DMS114 treated with DMSO at 0.1 percent for 48 hours (cell line): ENCODE data around the gene LRRC10.
A peak's percentile ranks its signal among the peaks of the same experiment; 100 is the strongest.

Source experiments
- DNase-seq: peaks from one replicate; lab custom pipeline; 2025; ENCODE audit not compliant: unreplicated experiment; lab: John Stamatoyannopoulos, UW

LRRC10 gene, protein sequence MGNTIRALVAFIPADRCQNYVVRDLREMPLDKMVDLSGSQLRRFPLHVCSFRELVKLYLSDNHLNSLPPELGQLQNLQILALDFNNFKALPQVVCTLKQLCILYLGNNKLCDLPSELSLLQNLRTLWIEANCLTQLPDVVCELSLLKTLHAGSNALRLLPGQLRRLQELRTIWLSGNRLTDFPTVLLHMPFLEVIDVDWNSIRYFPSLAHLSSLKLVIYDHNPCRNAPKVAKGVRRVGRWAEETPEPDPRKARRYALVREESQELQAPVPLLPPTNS

DNA sequence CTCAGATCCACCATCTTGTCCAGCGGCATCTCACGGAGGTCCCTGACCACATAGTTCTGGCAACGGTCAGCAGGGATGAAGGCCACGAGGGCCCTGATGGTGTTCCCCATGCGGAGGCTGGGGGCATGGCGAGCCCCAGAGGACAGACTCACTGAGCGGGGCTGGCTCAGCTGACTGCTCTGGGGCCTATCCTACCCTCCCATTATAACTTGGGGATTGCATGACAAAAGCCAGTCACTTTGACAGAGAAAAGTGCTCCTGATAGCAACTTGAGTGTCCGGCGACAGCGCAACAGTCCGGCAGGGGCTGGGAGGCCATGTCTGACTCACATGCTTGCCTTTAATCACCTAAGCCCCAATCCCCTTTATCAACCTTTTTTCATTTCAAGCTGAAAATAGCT lies at the start of gene LRRC10:
Gene LRRC10 (minus strand): TSS at position 179 of the 400 bp plus-strand sequence. CDS start 69 bp downstream, at position 110.
- no peak for DNase-seq

DNA sequence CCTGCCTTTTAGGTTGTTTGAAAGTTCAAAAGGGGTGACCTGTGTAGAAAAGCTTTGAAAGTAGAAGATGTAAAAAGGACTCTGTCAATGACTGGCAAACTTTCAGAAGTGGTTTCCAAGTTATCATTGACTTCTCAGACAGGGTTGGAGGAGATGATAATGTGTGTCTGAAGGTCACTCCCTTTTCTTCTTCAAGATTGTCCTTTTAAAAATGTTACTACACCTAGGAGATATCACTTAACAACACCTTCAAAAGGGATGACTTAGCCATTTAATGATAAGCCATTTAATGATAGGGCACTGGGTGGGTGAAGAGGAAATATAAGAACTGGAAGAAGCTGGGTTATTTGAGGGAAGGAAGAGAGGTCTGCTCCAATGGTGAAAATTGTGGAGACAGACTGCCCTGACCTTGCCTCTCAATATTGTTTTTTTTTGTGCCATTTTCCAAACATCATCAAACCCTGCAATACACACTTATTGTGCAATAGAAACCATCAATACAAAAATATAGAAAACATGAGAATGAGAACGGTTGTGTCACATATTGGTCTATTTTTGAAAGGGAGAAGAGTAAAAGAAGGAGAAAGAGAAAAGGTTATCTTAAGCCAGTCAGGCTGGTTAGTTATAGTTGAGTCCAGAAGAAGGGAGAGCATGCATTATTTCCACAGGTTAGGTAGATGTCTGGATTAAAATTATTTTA lies 49.6 kb upstream of the LRRC10 start:
- no peak for DNase-seq

DNA sequence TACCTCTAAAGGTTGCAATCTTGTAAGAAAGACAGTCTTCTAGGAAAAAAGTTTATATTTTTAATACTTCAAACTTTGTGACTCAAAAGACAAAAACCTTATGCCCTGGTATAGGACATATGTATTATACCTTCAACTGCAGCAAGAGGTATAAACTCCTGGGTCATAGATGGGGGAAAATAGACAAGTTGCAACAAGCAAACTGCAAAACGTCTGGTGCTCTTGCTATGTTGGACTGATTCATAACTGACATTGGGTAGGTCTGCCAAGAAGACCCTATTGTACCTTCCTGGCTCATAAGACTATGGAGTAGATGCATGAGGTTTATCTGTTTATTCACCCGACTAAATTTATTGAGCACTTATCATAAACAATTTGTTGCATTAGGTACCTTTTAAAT lies 47.5 kb upstream of the LRRC10 start:
- DNase-seq, result no peak

DNA sequence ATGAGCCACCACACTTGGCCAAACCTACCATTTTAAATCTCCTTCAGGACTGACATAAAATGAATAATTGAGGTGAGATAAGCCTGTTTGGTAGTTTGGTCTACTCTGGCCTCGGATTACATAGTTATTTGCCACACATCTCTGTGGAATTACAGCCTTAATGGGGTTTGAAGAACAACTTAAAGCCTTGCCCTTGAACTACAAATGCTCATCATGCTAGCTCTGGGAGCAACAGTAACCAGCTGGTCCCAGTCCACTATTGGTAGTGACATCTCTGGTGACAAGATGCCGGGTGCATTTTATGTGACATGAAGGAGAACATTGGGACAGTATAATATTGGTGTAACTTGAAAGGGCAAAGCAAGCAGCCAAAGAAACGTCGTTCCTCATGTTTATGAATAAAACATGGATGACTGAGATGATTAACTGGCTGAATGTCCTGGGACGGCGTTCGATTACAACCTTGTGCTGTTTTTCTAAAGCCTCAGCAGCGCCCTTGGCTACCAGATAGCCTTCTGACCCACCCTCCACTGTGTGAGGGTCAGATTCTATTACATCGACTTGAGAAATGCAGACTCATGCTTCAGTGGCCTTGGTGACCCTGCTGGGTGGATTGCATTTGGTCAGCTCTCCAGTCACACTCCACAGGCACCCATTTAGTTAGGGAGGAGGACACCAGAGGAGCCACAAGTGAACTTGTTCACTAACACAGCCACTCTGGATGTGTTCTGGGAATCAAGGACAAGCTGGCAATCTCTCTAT lies 46.9 kb upstream of the LRRC10 start:
- no peak for DNase-seq

DNA sequence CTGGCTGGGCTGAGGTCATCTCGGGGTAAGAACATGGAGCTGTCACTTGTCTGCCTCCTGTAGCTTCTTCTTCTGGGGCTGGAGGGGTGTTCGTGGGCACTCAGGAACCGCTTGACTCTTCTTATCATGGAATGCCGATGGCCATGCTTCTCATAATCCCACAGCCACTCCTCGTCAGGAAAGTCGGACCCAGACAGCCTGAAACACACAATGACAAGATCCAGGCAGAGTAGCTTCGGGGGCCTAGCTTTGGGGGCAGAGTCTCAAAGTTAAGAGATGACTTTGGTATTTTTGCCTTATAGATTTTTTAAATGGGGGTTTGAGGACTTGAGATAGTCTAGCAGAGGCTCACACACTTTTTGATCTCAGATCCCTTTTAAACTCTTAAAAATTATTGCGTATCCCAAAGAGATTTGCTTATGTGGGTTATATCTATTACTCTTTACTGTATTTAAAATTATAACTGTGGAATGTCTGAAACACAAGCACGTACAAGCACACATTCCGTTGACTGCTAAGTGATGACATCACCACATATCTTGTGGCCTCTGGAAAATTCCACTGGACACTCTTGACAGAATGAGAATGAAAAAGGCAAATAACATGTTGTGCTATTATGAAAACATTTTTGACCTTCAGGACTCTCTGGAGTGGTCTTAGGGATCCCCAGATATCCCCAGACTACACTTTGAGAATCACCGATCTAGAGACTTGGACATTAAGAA lies 45.1 kb upstream of the LRRC10 start:
- no peak for DNase-seq

DNA sequence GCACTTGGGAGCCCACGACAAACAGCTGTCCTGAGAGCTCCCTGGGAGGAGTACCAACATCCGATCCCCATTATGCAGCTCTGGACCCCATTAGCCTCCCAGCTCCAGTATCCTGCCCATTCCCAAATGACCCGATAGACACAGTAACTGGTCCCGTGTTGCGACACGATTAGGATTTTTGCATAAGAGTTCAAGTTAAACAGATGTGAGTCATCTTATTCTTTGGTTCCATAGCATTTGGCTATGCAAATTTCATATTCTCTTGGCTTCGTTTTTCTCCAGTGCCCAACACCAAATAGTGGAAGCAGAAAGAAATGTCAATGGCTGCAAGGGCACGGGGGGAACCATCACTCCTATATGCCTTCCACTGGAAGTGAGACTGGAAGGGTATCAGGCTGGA lies 43.0 kb upstream of the LRRC10 start:
- no peak for DNase-seq

DNA sequence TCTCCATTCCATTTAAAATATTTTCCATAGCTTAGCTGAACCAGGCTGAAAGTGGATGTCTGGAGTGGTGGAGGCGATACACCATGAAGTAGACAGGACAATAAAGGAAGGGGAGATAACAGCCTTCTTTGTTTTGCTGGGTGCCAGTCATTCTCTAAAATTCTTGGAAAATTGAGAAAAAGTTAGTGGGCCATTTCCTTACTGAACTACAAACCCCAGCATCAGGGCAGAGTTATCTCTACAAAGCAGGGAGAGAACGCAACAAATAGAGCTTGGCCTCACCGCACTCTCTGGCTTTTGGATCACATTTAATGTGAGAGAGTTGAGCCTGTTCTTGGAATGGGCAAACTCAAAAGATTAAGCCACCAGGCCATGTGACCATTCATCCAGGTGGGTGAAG lies 41.2 kb upstream of the LRRC10 start:
- no peak for DNase-seq

DNA sequence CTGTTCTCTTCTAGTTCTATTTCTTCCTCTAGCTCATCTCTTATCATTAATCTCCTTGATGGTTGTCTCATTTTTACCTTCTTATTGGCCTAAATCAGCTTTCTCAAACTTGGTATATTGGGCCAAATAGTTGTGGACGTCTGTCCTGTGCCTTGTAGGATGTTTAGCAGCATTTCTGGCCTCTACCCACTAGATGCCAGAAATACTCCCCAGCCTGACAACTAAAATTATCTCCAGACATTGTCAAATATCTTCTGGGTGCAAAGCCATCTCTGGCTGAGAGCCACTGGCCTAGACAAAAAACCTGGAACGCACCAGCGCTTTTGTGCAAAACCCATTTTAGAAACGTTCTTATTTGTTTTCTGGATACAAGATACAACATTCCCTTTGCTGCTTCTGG lies 38.8 kb upstream of the LRRC10 start:
- DNase-seq, result no peak

DNA sequence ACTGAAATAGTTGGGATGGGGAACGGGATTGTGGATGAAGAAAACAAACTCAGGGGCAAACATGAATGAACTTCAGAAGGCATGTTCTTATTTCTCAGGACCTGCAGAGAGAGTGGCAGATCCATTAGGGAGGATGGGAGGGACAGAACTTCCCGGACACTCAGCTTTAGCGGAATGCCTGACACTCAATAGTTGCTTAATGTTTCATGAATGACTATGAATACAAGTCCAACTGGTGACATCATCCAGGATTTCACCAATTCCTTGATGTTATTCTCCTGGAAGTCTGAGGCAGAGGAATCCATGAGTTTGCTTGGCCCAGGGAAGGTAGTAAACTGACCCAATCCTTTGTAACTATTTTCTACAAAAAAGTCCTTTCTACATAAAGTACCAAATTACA lies 37.8 kb upstream of the LRRC10 start:
- DNase-seq, result no peak

DNA sequence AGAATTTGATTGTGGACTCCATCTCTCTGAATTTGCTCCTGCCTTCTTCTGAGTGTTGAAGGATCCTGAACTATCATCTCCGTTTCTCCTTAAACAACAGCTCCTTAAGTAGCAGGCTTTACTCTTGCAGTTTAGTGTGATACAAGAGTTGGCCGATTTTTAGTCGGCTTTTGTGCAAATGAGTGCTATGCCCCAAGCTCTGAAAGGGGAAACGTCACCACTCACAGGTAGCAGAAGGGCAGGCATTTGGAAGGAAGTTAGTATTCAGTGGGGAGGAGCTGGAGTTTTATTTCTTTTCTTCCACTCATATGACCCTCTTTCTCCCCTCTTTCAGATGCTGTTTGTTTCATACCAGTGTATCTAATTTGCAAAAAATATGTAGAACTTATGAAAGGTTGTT lies 36.5 kb upstream of the LRRC10 start:
- no peak for DNase-seq

DNA sequence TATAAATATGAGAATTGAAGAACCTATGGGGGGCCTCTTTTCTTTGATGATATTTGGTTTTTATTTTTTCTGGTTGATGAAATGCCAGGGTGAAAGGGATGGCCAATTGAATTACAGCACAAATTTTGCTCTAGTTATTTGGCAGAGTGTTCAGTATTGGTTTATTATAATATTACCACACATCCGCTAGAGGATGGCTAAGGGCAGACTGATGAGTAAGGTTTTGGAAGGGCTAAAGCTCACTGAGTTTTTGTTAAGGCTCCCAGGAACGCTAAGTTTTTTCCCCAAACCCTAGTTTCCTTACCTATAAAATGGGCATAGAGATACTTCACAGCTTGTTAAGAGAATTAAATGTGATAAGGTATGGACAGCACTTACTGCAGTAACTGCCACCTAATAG lies 34.3 kb upstream of the LRRC10 start:
- DNase-seq, result no peak

DNA sequence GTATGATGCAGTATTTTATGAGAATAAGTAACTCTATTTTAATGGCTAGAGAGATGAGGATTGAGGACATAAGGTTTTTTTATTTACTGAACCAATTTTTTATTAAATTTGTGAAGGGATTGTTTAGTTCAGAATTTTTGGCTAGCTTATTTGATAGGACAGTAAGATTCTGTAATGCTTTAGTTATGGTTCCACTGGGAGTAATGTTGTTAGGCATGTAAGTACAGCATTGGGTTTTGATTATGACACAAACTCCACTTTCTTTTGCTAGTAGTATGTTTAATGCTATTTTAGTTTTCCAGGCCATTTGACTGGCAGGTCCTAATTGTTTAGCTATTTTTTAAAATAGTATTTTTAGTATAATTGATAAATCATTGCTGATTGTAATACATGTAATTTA lies 33.8 kb upstream of the LRRC10 start:
- no peak for DNase-seq

DNA sequence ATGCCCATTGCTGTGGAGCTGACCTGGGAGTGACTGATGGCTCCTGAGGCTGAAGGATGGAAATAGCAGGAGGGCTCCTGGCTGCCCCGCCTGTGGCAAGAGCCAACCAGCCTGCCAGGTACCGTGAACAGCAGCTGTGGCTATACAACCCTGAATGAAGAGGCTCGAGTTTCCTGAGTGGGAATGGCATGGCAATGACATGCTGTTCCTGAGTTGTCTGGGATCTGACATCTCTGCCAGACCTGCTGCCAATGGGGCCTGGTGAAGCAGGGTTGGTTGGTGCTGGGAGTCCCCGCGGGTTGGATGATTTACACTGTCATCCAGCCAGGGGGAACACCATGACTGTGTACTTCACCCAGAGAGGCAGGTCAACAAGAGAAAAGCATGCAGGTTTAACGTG lies 31.8 kb upstream of the LRRC10 start:
- DNase-seq, result no peak

DNA sequence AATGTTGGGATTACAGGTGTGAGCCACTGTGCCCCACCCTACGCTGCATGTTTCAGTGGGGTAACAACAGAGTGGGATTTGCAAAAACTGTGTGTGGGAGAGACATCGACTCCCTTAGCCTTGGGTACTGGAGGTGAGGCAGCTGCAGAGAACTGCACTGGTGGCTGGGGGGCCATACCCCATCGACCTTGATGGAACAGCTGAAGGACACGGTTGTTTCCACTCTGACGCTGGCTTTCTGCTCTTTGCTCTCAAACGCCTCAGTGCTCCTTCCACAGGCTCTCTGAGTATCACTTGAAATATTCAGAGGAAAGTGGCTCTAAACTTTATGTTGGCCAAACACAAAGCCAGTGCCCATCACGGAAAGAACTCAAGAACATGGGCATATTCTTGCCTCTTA lies 30.8 kb upstream of the LRRC10 start:
- no peak for DNase-seq

DNA sequence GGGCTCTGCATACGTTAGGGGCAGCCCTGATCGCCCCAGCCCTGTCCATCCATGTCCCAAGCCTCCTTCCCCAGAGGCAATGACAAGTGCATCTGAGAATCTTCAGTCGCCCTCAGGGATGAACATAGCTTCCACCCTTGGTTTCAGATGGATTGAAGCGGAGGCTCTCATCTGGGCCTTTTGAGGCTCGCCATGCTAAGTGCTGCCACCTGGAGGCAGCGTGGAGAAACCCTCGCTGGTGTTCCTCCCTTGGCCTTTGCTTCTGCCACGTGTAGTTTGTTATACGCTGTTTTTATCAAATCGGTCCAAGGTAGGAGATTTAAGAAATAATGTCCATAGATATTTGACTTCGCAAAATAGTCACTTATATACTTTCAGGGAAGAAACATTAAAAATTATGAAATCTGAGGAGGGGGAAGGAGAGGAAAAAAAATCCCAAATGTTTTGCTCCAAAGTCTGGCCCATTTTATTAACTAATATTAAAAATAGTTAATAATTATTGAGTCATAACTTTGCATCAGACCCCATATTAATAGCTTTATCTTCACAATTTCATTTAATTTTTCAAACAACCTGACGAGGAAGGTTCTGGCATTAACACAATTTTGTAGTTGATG lies 28.8 kb upstream of the LRRC10 start:
- peak; percentile 40 for DNase-seq

DNA sequence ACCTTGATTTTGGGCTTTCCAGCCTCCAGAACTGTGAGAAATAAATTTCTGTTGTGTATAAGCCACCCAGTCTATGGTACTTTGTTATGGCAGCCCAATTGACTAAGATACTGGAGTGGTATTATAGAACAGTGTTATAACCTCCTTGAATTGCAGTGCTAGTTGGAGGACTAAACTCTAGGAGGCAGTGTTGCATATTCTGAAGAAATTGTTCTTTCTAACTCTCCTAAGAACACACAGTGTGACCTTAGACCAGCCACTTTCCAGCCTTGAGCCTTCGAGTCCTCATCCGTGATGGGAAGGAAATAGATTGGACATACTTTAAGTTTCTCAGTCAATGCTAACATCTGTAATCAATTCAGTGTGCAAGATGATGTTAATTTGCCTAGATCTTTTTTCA lies 22.4 kb upstream of the LRRC10 start:
- DNase-seq, result no peak

DNA sequence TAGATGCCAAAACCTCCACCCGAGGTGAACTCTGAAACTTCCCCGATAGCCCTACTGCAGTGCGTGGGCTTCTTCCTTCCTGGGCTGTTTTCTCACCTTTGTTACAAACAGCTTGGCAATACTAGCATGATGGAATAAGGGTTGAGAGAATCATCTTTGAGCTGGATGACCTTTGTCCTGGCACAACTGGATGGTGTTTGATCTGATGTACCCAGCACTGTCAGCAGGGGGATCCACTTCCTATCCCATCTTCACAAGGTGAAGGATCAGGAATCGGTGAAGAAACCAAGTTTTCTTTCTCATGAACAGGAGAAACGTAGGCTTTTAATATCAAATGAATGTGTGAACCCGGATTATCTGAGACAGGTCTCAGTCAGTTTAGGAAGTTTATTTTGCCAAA lies 19.5 kb upstream of the LRRC10 start:
- no peak for DNase-seq

DNA sequence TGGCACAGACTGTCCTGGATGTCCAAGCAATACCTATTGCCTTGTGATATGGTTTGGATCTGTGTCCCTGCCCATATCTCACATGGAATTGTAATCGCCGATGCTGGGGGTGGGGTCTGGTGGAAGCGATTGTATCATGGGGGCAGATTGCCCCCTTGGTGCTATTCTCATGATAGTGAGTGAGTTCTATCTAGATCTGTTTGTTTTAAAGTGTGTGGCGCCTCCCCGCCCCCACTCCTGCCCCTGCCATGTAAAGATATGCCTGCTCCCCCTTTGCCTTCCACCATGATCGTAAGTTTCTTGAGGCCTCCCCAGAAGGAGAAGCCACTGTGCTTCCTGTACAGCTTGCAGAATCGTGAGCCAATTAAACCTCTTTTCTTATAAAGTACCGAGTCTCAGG lies 16.8 kb upstream of the LRRC10 start:
- DNase-seq, result no peak

DNA sequence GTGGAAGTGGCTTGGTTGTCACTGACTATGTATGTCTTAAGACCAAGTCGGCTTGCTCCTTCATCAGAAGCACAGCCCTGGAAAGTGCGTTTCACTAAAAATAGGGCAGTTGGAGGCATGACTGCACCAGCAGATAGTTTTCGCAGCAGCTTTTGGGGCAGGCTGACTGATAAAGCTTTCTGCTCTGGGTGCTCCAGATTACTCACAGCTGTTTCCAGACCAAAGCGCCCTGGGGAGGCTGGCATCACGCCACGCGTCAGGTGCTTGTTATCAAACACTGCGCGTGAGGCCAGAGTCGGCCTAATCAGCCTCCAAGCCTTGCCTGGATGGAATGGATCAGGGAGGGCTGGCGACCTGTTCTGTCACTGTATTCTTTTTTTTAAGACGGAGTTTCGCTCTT lies 13.3 kb upstream of the LRRC10 start:
- no peak for DNase-seq

DNA sequence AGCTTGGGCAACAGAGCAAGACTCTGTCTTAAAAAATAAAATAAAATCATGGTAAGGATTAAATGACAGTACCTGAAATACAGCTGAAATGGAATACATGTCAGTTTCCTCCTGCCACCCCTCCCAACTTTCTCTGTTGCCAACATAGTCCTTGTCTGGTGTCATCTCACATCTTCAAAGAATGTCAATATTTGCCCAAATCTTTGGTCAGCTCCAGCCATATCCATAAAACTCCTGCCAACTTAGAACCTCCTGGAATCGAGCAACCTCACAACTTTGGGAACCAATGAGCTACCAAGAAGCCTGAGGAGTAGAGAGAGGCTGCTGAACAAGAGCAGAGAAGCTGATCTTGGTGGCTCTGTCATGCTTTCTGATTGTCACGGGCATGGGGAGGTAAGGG lies 10.8 kb upstream of the LRRC10 start:
- no peak for DNase-seq

DNA sequence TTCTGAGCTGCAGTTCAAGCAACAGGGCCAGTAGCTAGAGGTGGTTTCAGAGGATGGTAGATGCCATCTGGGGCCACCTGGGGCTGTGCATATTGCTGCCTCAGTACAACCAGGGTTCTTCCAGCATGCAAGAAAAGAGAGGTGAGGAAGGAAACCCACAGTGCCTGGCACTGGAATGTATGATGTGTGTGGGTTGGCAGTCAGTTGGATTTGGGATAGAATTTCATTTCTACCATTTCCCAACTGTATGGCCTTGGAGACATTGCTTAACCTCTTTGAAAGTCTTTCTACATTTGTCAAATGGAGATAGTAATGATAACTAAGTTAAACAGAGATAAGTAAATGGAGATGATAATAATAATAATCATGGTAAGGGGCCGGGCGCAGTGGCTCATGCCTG lies 10.2 kb upstream of the LRRC10 start:
- no peak for DNase-seq
